COLO668 (cell line): ENCODE measurements around the gene SHISAL1.

ENCODE experiments used
- DNase-seq: peaks from one replicate; lab custom pipeline; 2025; ENCODE audit not compliant: unreplicated experiment; lab: John Stamatoyannopoulos, UW

Gene SHISAL1

GRCh38 chr22:44211946-44212930 lies 100.5 kb downstream of the SHISAL1 start:
- no peak for DNase-seq

- no peak for DNase-seq
Measured at GRCh38 chr22:44211256-44211945, 101.3 kb downstream of the SHISAL1 start.

- no peak for DNase-seq
Measured at GRCh38 chr22:44210722-44211121, 102.0 kb downstream of the SHISAL1 start.

- no peak for DNase-seq
Measured at GRCh38 chr22:44209343-44209742, 103.4 kb downstream of the SHISAL1 start.

DNA sequence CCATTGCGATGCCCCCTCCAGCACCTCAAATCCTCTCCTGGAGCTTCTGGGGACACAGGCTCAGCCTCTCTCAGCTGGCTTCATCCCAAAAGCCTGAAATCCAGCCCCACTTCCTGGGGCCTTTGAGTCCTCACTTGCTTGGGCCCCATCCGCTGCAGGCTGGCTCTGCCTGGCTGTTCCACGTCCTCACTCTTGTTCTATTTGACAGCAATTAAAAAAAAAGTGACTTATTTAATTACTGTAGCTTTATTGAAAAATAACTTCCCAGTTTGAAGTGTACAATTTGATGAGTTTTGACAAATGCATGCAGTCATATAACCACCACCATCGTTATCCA lies 104.8 kb downstream of the SHISAL1 start:
- DNase-seq = no peak

DNA sequence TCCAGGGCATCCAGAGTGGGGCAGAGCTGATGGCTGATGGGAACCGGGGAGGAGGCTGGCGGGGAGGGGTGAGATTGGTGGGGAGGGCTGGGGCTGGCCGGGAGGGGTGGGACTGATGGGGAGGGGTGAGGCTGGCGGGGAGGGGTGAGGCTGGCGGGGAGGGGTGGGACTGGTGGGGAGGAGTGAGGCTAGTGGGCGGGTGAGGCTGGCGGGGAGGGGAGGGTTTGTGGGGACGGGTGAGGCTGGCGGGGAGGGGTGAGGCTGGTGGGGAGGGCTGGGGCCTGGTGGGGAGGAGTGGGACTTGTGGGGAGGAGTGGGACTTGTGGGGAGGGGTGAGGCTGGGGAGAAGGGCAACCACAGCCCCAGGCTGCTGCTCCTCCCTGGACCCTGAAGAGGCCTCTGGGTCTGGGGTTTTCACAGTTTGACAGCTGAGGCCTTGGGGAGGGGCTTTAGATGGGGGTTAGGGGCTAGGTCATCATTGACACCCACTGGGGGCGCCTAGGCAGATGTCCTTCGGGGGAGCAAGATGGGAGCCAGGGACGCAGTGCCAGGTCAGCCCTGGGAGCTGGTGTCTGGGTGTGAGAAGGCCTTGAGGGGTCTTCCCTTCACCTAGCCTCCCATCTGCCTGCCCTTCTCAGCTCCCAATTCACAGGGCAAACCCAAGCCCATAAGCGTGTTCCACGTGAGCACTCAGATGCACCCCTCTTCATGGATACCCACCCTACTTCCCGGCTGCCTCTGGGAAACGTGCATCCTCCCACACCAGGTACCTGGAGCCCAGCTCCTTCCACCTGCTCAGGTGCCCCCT lies 105.4 kb downstream of the SHISAL1 start:
- no peak for DNase-seq

- DNase-seq = no peak
Measured at GRCh38 chr22:44206696-44207095, 106.1 kb downstream of the SHISAL1 start.

DNA sequence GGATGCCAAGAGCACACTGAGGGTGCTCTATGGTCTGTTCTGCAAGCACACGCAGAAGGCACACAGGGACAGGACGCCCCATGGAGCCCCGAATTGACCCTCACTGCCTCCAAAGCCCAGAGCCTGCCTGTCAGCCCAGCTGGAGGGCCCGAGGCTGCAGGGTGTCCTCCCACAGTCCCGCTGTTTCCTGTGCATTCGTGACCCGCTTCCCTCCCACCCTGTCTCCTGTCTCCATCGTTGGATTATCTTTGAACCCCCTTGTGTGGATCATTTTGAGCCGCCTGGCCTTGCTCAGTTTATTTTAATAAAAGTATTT lies 106.5 kb downstream of the SHISAL1 start:
- no peak for DNase-seq

DNA sequence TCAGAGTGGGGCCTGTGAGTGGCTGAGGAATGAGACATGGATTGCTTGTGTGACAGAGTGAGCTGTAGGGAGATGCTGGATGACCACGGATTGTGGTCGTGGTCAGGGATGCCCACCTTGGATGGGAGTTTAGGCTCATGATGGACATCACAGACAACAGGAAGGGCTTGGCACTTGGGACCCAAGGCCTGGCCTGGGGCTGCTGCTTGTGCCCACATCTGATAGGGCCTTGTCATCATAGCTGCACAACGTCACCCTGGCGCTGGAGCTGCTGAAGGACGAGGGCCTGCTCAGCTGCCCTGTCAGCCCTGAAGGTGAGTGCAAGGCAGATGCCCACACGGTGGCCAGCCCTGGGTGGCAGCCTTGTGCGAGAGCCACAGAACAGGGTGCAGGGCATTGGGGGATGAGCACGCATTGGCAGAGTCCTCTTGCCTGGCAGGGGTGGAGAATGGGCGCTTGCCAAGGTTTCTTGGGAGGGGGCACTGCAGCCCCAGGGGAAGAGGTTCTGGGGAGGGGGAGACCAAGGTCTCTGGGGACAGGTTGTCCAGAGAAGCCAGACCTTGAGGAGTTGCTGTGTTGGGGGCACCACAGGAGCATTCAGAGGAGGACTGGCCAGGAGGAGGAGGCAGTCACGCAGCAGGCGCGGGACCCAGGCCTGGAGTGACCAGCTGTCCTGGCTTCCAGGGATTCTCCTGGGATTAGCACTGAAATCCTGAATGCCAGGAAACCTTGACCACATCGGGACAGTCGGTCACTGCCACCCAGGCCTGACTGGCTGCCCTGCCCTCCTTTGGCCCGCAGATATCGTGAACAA lies 107.0 kb downstream of the SHISAL1 start:
- DNase-seq = no peak

DNA sequence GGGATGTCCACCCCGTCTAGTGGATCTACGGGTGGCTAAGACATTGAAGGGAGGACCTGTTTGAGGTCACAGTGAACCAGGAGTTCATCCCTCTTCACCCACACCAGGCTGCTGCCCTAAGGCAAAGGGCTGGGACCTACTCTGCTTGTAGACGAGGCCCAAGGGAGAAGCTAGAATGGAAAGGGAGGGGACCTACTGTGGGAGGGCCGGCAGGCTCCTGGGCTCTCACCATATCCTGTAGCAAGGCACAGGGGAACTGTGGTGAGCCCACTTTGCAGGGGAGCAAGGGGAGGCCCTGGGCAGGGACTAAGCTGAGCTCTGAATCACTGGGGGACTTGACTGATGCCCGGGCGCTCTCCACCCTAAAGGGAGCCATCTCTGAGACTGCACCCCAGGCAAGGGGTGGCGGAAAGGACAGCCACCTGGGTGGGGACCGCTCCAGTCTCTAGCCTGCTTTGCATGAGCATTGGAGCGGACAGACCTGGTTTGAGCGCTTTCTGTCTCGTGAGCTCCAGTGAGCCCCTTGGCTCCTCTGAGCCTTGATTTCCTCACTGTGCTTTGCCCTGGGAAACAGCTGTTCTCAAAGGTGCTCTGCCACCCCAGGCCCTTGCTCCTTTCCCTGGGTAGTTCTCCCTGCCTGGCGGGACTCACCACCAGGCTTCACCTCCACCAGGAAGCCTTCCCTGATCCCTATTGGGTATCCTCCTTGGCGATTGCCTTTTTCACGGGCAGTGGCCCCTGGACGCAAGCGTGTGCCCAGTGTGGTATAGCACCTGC lies 107.8 kb downstream of the SHISAL1 start:
- no peak for DNase-seq

DNA sequence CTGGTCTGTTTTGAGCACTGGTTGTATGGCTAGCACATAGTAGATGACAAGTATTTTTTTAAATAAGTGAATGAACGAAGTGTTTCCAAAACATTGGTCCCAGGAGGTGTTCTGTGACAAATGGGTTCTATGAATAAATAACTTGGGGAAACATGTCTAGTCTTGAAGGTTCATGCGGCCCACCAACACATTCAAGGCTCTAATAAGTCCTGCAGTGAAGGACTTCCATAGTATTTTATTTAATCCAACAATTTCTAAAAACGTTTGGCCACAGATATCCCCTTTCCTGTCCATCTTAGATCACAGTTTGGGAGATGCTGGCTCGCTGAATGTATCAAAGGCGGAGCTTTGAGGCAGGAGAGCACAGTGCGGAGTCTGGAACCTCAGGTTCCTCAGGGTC lies 109.5 kb downstream of the SHISAL1 start:
- no peak for DNase-seq

DNA sequence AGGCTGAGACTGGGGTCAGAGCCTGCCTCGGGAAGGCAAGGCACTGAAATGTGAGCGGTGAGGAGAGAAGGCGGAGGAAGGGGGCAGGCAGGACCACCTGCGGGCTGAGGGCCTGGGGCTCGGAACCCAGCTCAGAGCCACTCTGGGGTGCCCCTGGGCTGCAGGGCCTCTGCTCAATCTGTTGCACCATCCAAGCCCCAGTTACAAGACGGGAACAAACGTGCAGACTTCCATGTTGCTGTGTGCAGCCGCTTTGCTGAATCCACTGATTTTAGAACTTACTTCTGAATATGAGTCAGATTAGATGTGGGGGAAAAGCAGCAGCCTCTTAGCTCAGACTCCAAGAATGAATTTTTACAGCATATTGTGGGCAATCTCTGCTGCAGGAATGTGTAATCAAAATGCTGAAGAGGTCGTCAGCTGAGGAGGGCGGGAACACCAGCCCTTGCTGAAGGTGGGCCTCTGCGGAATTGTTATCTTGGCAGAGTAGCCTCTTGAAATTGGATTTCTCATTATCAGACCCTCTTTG lies 110.4 kb downstream of the SHISAL1 start:
- no peak for DNase-seq

GRCh38 chr22:44201665-44202064 lies 111.1 kb downstream of the SHISAL1 start:
- DNase-seq = no peak

- no peak for DNase-seq
Measured at GRCh38 chr22:44200855-44201550, 111.7 kb downstream of the SHISAL1 start.

- DNase-seq = no peak
Measured at GRCh38 chr22:44200451-44200850, 112.3 kb downstream of the SHISAL1 start.

DNA sequence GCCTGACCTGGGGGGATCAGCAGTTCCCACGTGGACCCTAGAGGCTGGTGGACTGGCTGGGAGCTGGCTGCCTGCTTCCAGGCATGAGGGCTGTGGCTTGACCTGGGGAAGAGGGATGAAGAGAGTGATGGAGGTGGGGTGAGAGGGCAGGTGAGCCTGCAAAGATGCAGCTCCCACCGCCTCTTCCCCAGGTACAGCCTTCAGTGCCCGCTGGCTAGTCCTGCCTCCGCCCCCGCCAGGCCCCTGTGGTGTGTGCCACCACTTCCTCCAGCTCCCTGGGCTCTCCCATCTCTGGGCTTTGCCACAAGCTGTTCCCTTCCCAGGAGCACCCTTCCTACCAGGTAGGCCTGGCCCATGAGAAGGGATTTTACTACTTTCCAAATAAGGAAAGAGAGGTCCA lies 112.9 kb downstream of the SHISAL1 start:
- no peak for DNase-seq

DNA sequence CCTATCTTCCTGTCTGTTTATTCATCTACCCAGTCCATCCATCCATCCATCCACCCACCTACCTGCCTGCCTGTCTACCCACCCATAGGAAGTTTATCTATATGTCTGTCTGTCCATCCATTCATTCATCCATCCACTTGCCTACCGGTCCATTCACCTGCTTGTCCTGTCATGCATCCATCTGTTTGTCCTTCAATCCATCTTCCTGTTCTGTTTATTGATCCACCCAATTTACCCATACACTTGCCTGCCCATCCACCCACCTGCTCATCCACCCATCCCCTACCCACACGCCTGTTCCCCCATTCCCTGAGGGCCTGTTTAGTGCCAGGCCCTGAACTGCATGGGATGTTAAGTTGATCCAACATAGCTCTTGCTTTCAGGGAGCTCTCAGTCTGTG lies 113.6 kb downstream of the SHISAL1 start:
- no peak for DNase-seq

DNA sequence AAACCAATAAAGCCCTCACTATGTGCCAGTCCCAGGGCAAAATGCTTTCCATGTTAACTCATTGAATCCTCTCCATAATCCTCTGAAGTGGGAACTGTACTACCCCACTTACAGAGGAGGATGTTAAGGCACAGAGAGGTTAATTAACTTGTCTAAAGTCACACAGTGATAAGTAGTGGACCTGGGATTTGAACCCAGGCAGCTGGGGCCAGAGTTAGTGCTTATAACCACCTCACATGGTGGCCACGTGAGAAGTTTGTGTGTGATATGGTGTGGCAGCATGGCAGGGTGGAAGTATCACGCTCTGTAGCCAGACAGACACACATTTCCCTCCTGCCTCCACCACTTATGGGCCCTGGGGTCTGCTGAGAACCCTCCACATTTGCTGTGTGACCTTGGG lies 115.5 kb downstream of the SHISAL1 start:
- no peak for DNase-seq

DNA sequence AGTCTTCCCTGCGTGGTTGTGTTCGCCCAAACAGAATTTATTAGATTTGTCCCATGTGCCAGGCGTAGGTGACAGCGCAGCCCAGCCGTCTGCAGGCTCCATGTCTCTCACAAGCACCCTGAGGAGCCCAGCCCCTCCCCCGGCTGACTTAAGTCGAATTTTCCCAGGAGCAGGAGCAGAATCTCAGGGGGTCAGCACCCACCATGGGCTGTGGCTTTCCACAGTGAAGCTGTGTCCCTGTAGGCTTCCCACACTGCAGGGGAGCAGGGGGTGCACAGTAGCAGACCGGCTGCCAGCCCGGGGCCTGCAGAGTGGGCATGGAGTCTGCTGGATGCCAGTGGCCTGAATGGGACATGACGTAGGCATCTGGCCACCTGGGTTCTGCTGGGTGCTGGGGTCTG lies 116.0 kb downstream of the SHISAL1 start:
- DNase-seq = no peak
